DND-41 (cell line): ENCODE results near the gene RBP4.

Experiments used
- EZH2 ChIP-seq: IDR thresholded peaks from 3 replicates; pipeline ENCODE4 v1.6.1; 2012; ENCODE audit warnings: borderline replicate concordance, low read depth, mild to moderate bottlenecking, moderate library complexity, low read length, inconsistent platforms; ENCODE audit not compliant: severe bottlenecking
- TF ChIP-seq, protein P1 (sequence below): IDR thresholded peaks from 2 replicates; pipeline ENCODE4 v1.5.1; 2012; ENCODE audit warnings: borderline replicate concordance, low read length, moderate library complexity, mild to moderate bottlenecking; ENCODE audit not compliant: poor library complexity, severe bottlenecking; ENCODE audit errors: extremely low read depth

DNA sequence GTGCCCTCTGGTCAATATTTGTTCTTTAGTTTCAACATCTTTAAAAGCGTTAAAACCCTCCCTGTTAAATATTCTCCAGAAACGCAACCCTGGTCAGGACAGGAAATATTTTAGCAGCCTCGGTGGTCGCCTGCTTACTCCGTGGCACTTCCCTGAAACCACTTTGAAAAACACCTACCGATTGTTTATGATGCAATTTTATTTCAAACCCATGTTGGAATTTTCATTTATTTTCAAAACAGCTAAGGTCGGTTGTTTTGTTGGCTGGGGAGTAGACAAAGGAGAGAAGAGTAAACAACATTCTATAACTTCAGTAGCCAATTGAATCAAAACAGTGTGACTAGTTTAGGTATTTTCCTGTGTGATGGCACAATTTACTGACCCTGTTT, 733 bp upstream of the RBP4 start:
- no peak for TF ChIP-seq EZH2
- TF ChIP-seq, protein P1, sequence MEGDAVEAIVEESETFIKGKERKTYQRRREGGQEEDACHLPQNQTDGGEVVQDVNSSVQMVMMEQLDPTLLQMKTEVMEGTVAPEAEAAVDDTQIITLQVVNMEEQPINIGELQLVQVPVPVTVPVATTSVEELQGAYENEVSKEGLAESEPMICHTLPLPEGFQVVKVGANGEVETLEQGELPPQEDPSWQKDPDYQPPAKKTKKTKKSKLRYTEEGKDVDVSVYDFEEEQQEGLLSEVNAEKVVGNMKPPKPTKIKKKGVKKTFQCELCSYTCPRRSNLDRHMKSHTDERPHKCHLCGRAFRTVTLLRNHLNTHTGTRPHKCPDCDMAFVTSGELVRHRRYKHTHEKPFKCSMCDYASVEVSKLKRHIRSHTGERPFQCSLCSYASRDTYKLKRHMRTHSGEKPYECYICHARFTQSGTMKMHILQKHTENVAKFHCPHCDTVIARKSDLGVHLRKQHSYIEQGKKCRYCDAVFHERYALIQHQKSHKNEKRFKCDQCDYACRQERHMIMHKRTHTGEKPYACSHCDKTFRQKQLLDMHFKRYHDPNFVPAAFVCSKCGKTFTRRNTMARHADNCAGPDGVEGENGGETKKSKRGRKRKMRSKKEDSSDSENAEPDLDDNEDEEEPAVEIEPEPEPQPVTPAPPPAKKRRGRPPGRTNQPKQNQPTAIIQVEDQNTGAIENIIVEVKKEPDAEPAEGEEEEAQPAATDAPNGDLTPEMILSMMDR = no peak
